ENCODE measurements around the gene FBXW7. TPM values are rescaled to one million over a fixed set of nuclear protein-coding genes. Genes with fewer than 3 reads are reported as not detected.
A peak's percentile ranks its signal among the peaks of the same experiment; 100 is the strongest.

FBXW7 gene
- total RNA-seq, 4 donors from 2014 or later = 72.2 to 105 (median 87.1) TPM

DNA sequence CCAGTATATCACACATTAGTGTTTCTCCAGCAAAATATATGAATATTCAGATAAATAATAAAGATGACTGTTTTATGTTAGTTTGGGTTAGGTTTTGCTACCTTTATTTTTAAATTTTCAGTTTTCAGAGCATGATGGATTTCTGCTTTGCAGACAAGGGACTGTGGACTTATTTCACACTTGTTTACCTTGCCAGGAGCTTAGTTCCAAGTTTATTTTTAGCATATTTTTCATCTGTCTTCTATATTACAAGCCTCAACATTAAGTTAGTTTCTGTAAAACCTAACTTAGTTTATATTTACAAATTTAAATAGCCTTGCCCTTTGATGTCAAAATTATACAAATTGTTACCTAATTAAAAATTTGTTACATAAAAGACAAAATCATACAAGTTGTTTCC, 163.4 kb downstream of the FBXW7 start:
- intact Hi-C loops (cut with DNase I) = no loop called here
- Histone ChIP-seq H3K27me3 (no peaks in the 10 kb centered on the region), H3K9me3 (no peaks in the 10 kb centered on the region), H3K36me3 (no peaks in the 10 kb centered on the region), H3K4me1 (no peaks in the 10 kb centered on the region), H3K4me3 (replicated peaks in 1 of 3) (no peak overlapping the region), H3K27ac (no peak overlapping the region)
- no peak for DNase-seq
- TF ChIP-seq, protein P1, sequence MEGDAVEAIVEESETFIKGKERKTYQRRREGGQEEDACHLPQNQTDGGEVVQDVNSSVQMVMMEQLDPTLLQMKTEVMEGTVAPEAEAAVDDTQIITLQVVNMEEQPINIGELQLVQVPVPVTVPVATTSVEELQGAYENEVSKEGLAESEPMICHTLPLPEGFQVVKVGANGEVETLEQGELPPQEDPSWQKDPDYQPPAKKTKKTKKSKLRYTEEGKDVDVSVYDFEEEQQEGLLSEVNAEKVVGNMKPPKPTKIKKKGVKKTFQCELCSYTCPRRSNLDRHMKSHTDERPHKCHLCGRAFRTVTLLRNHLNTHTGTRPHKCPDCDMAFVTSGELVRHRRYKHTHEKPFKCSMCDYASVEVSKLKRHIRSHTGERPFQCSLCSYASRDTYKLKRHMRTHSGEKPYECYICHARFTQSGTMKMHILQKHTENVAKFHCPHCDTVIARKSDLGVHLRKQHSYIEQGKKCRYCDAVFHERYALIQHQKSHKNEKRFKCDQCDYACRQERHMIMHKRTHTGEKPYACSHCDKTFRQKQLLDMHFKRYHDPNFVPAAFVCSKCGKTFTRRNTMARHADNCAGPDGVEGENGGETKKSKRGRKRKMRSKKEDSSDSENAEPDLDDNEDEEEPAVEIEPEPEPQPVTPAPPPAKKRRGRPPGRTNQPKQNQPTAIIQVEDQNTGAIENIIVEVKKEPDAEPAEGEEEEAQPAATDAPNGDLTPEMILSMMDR (IDR thresholded peaks at IDR 0.05) = no peak
- no peak for TF ChIP-seq POLR2A (IDR thresholded peaks at IDR 0.05)

DNA sequence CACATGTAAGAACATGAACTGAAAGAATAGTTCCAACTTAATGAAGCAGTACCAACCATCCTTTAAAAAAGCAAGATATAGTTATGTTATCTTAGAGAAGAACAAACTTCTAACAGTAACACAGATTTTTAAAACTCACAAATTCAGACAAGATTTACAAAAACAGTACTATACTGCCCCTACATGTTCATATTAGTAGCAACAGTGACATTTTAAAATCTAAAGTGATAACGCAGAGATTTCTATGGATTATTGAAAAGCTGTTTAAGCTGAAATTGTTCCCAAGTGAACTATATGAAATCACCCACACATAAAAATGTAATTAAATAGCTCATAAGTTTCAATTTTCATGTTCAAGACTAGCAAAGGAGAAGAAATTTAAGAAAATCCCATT, 166.0 kb downstream of the FBXW7 start:
- Histone ChIP-seq H3K4me3 (replicated peaks in 1 of 3) (no peak overlapping the region), H3K27me3 (no peaks in the 10 kb centered on the region), H3K27ac (no peak overlapping the region), H3K9me3 (no peaks in the 10 kb centered on the region), H3K4me1 (no peaks in the 10 kb centered on the region), H3K36me3 (no peaks in the 10 kb centered on the region)
- no peak for TF ChIP-seq POLR2A (IDR thresholded peaks at IDR 0.05)
- TF ChIP-seq, protein P1 (IDR thresholded peaks at IDR 0.05) = peak in 3 of 6 experiments; percentile 44 to 60 (median 49)
- WGBS, 2 donors = 42 to 63% methylated on average over 1 of the region's 1 CpG
- DNase-seq = no peak
- intact Hi-C loops (cut with DNase I) = no loop called here

DNA sequence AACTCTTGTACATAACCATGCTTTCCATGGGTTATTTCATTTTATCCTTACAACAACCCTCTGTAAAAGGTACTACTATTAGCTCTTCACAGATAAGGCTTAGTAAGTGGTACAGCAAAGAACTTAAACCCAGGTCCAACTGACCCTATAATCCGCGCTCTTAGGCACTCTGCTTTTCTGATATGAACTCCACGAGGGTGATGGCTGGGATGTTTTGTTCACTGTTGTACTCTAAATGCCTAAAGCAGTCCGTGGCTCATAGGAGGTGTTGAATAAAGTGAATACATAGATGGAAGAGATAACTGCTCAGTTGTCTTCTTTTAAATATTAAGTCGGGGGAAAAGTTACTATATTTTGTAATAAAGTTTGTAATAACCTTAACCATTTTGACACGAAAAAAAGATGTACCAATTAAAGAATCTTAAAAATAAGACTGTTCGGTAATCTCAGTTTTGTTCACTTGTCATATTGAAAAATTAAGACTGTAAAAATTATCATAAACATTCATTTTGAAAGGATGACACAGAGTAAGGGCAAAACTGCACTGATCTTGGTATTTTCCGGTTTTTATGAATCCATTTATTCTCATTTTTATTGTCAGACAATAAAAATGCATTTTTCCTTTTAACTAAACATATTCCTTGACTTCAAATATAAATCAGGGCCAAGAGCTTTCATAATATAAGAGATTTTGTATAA, 166.5 kb downstream of the FBXW7 start:
- no peak overlapping the region for H3K4me3 ChIP-seq (replicated peaks in 1 of 3)
- no peak for DNase-seq
- no peaks in the 10 kb centered on the region for H3K36me3 ChIP-seq
- intact Hi-C loops (cut with DNase I) = no loop called here
- no peak overlapping the region for H3K27ac ChIP-seq
- H3K27me3 ChIP-seq = no peaks in the 10 kb centered on the region
- H3K9me3 ChIP-seq = no peaks in the 10 kb centered on the region
- no peaks in the 10 kb centered on the region for H3K4me1 ChIP-seq
- WGBS, 2 donors = 88 to 91% methylated on average over 8 of the region's 8 CpGs
- TF ChIP-seq POLR2A (IDR thresholded peaks at IDR 0.05) = no peak
- TF ChIP-seq, protein P1 (IDR thresholded peaks at IDR 0.05) = no peak

DNA sequence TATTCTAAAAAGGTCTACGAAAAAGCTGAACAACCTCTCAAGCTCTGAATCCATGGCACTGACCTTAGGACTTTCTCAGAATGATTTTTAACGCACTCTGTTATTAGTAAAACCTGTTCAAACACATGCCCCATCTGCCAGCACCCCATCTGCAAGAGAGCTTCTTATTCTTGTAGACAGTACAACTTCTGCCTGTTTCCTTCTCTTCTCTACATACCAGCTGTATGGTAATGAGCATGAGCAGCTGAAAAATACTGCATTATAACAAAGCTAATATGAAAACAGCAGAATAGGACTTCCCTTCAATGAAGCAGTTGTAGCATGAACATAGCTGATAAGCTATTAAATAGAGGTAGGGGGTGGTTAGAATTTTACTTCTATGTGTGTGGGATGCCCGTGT, 167.9 kb downstream of the FBXW7 start:
- no peak overlapping the region for H3K27ac ChIP-seq
- no peaks in the 10 kb centered on the region for H3K4me1 ChIP-seq
- no peak overlapping the region for H3K4me3 ChIP-seq (replicated peaks in 1 of 3)
- no peaks in the 10 kb centered on the region for H3K36me3 ChIP-seq
- intact Hi-C loops (cut with DNase I) = no loop called here
- H3K27me3 ChIP-seq = no peaks in the 10 kb centered on the region
- TF ChIP-seq, protein P1 (IDR thresholded peaks at IDR 0.05) = no peak
- no peak for TF ChIP-seq POLR2A (IDR thresholded peaks at IDR 0.05)
- no peak for DNase-seq
- no peaks in the 10 kb centered on the region for H3K9me3 ChIP-seq
- WGBS, 2 donors = 95 to 96% methylated on average over 3 of the region's 3 CpGs

DNA sequence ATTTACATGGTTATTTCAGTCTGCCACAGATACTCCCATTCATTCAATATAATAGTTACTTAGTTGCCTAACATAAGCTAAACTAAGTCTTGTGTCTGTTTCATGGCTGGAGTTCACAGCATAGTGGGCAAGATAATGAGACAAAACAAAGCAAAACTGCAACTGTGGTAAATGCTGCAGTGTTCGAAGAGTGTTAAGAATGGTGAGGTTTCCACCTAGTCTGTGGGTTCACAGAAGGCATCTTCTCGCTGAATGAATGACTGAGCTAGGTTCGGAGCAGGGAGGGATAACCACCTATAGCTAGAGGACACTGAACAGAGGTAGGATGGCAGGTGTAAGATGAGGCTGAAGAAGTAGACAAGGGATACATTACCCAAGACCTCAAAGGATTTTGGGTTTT, 171.0 kb downstream of the FBXW7 start:
- no peaks in the 10 kb centered on the region for H3K36me3 ChIP-seq
- 98% methylated on average over 3 of the region's 3 CpGs for WGBS, 2 donors
- H3K4me3 ChIP-seq (replicated peaks in 1 of 3) = no peak overlapping the region
- H3K27ac ChIP-seq = no peak overlapping the region
- H3K9me3 ChIP-seq = no peaks in the 10 kb centered on the region
- no peaks in the 10 kb centered on the region for H3K4me1 ChIP-seq
- intact Hi-C loops (cut with DNase I) = no loop called here
- TF ChIP-seq, protein P1 (IDR thresholded peaks at IDR 0.05) = no peak
- TF ChIP-seq POLR2A (IDR thresholded peaks at IDR 0.05) = no peak
- no peak for DNase-seq
- no peaks in the 10 kb centered on the region for H3K27me3 ChIP-seq

Measured in thyroid gland (tissue), 4 donors.